Stomach smooth muscle (tissue), 2 donors: ENCODE results near the gene EIF3K.
A peak's percentile ranks its signal among the peaks of the same experiment; 100 is the strongest.

Experiments
- H3K27ac ChIP-seq: one replicate; pipeline ENCODE4 v1.7.0; 2013; ENCODE audit warnings: mild to moderate bottlenecking, low read length, inconsistent platforms
- H3K27me3 ChIP-seq, 2 donors: one replicate each; pipeline ENCODE4 v1.7.0; 2013; ENCODE audit warnings: low read length in 2 of 2; ENCODE audit not compliant: insufficient read depth in 2 of 2, control insufficient read depth in 1 of 2
- H3K36me3 ChIP-seq, 2 donors: one replicate each; pipeline ENCODE4 v1.7.0; 2013; ENCODE audit warnings: low read length in 2 of 2; ENCODE audit not compliant: control insufficient read depth in 2 of 2, insufficient read depth in 2 of 2
- H3K4me1 ChIP-seq: one replicate; pipeline ENCODE4 v1.7.0; 2013; ENCODE audit warnings: low read length; ENCODE audit not compliant: control insufficient read depth, insufficient read depth
- H3K4me3 ChIP-seq, 2 donors: one replicate each; pipeline ENCODE4 v1.7.0; 2013; ENCODE audit warnings: low read length in 2 of 2
- H3K9ac ChIP-seq, 2 donors: one replicate each; pipeline ENCODE4 v1.7.0; 2013; ENCODE audit warnings: low read length in 2 of 2, mild to moderate bottlenecking in 1 of 2
- H3K9me3 ChIP-seq, 2 donors: one replicate each; pipeline ENCODE4 v1.7.0; 2013; ENCODE audit warnings: low read length in 2 of 2; ENCODE audit not compliant: control insufficient read depth in 2 of 2
- donor health status: healthy.
- donor health status: Pancreatic carcinoma.

Gene EIF3K

GRCh38 chr19:38676878-38677646 lies 58.1 kb downstream of the EIF3K start:
- H3K27me3 ChIP-seq, result no peaks in the 10 kb centered on the region
- peaks cover 6 to 9% of the 10 kb centered on the region in 2 donors for H3K36me3 ChIP-seq
- no peaks in the 10 kb centered on the region for H3K9me3 ChIP-seq
- H3K27ac ChIP-seq, result peak overlapping the region; percentile 94
- no peak overlapping the region for H3K4me3 ChIP-seq
- H3K9ac ChIP-seq, result peak overlapping the region in 1 of 2 donors; percentile 29
- peaks cover 53% of the 10 kb centered on the region for H3K4me1 ChIP-seq

- Histone ChIP-seq H3K9ac (no peak overlapping the region), H3K4me1 (peaks cover 61% of the 10 kb centered on the region), H3K27ac (peak overlapping the region; percentile 6)
Measured at GRCh38 chr19:38678217-38678890, 59.4 kb downstream of the EIF3K start.

GRCh38 chr19:38678891-38679494 lies 60.0 kb downstream of the EIF3K start:
- H3K9ac ChIP-seq, result no peak overlapping the region
- peak overlapping the region; percentile 6 for H3K27ac ChIP-seq
- H3K36me3 ChIP-seq, result peaks cover 6 to 9% of the 10 kb centered on the region in 2 donors
- no peaks in the 10 kb centered on the region for H3K9me3 ChIP-seq
- no peak overlapping the region for H3K4me3 ChIP-seq
- peaks cover 66% of the 10 kb centered on the region for H3K4me1 ChIP-seq
- no peaks in the 10 kb centered on the region for H3K27me3 ChIP-seq

More at GRCh38 chr19:38678217-38678890, 59.4 kb downstream of the EIF3K start:
- no peak overlapping the region for H3K4me3 ChIP-seq
- no peaks in the 10 kb centered on the region for H3K9me3 ChIP-seq
- H3K27me3 ChIP-seq, result no peaks in the 10 kb centered on the region
- H3K36me3 ChIP-seq, result peaks cover 6 to 9% of the 10 kb centered on the region in 2 donors

- Histone ChIP-seq H3K9ac (no peak overlapping the region), H3K27me3 (no peaks in the 10 kb centered on the region), H3K9me3 (no peaks in the 10 kb centered on the region), H3K4me3 (no peak overlapping the region), H3K4me1 (peaks cover 65% of the 10 kb centered on the region), H3K36me3 (peaks cover 6 to 9% of the 10 kb centered on the region in 2 donors), H3K27ac (no peak overlapping the region)
Measured at GRCh38 chr19:38679839-38680238, 60.9 kb downstream of the EIF3K start.

- H3K4me1 ChIP-seq, result peaks cover 60% of the 10 kb centered on the region
- H3K9me3 ChIP-seq, result no peaks in the 10 kb centered on the region
- H3K9ac ChIP-seq, result no peak overlapping the region
- no peaks in the 10 kb centered on the region for H3K27me3 ChIP-seq
- no peak overlapping the region for H3K4me3 ChIP-seq
- peaks cover 3 to 5% of the 10 kb centered on the region in 2 donors for H3K36me3 ChIP-seq
- H3K27ac ChIP-seq, result peak overlapping the region; percentile 82
Measured at GRCh38 chr19:38682195-38682867, 63.3 kb downstream of the EIF3K start.

- no peak overlapping the region for H3K9ac ChIP-seq
- H3K4me3 ChIP-seq, result peak overlapping the region in 1 of 2 donors; percentile 8
- H3K4me1 ChIP-seq, result peaks cover 58% of the 10 kb centered on the region
- H3K27ac ChIP-seq, result peak overlapping the region; percentile 82
- H3K36me3 ChIP-seq, result peaks cover 3 to 5% of the 10 kb centered on the region in 2 donors
- no peaks in the 10 kb centered on the region for H3K9me3 ChIP-seq
- H3K27me3 ChIP-seq, result no peaks in the 10 kb centered on the region
Measured at GRCh38 chr19:38682872-38683392, 63.9 kb downstream of the EIF3K start.

GRCh38 chr19:38683393-38684077 lies 64.5 kb downstream of the EIF3K start:
- Histone ChIP-seq H3K4me1 (peaks cover 56% of the 10 kb centered on the region), H3K27ac (peak overlapping the region; percentile 82), H3K27me3 (no peaks in the 10 kb centered on the region), H3K9me3 (no peaks in the 10 kb centered on the region), H3K4me3 (peak overlapping the region; percentile 7 to 44), H3K36me3 (peaks cover 3 to 5% of the 10 kb centered on the region in 2 donors), H3K9ac (peak overlapping the region; percentile 13 to 47)

- Histone ChIP-seq H3K4me1 (peaks cover 58% of the 10 kb centered on the region), H3K9ac (peak overlapping the region; percentile 13 to 47), H3K4me3 (peak overlapping the region in 1 of 2 donors; percentile 7), H3K27ac (peak overlapping the region; percentile 82), H3K9me3 (no peaks in the 10 kb centered on the region), H3K36me3 (peaks cover 2% of the 10 kb centered on the region in 2 donors), H3K27me3 (no peaks in the 10 kb centered on the region)
Measured at GRCh38 chr19:38684078-38684861, 65.3 kb downstream of the EIF3K start.

GRCh38 chr19:38684862-38685665 lies 66.1 kb downstream of the EIF3K start:
- Histone ChIP-seq H3K27ac (peak overlapping the region; percentile 82), H3K9me3 (no peaks in the 10 kb centered on the region), H3K36me3 (no peaks in the 10 kb centered on the region), H3K4me1 (peaks cover 58% of the 10 kb centered on the region), H3K4me3 (peak overlapping the region in 1 of 2 donors; percentile 35), H3K9ac (peak overlapping the region; percentile 36 to 64), H3K27me3 (no peaks in the 10 kb centered on the region)
